ENCODE measurements around the gene SH3PXD2A. TPM values are rescaled to one million over a fixed set of nuclear protein-coding genes. Genes with fewer than 3 reads are reported as not detected.
A peak's percentile ranks its signal among the peaks of the same experiment; 100 is the strongest.

SH3PXD2A gene
- total RNA-seq, 4 donors from 2014 or later, result 128 to 154 (median 136) TPM

GRCh38 chr10:103839872-103840739 is 15.3 kb downstream of the SH3PXD2A start:
- Histone ChIP-seq H3K4me3 (no peak overlapping the region), H3K36me3 (no peaks in the 10 kb centered on the region), H3K27me3 (no peaks in the 10 kb centered on the region), H3K27ac (peak overlapping the region in 3 of 4 donors; percentile 43 to 76 (median 64)), H3K9me3 (no peaks in the 10 kb centered on the region), H3K4me1 (peaks cover 5 to 80% (median 52%) of the 10 kb centered on the region in 4 donors)
- TF ChIP-seq POLR2A (IDR thresholded peaks at IDR 0.05) (no peak), CTCF (IDR thresholded peaks at IDR 0.05) (no peak), EP300 (IDR thresholded peaks at IDR 0.05) (no peak)
- DNase-seq (ENCODE audit: low spot score in 2 of 2), result no peak
- 62 to 70% methylated on average over 18 of the region's 18 CpGs for WGBS, 2 donors

GRCh38 chr10:103839519-103839871 is 15.9 kb downstream of the SH3PXD2A start:
- 55 to 68% methylated on average over 7 to 9 of the region's 9 CpGs for WGBS, 2 donors
- Histone ChIP-seq H3K9me3 (no peaks in the 10 kb centered on the region), H3K36me3 (no peaks in the 10 kb centered on the region), H3K27me3 (no peaks in the 10 kb centered on the region), H3K4me3 (no peak overlapping the region), H3K27ac (peak overlapping the region in 3 of 4 donors; percentile 43 to 76 (median 64)), H3K4me1 (peaks cover 5 to 81% (median 55%) of the 10 kb centered on the region in 4 donors)
- no peak for DNase-seq (ENCODE audit: low spot score in 2 of 2)
- TF ChIP-seq CTCF (IDR thresholded peaks at IDR 0.05) (no peak), EP300 (IDR thresholded peaks at IDR 0.05) (no peak), POLR2A (IDR thresholded peaks at IDR 0.05) (no peak)

- Histone ChIP-seq H3K4me1 (peaks cover 5 to 81% (median 55%) of the 10 kb centered on the region in 4 donors), H3K27ac (peak overlapping the region in 3 of 4 donors; percentile 12 to 76 (median 64)), H3K36me3 (no peaks in the 10 kb centered on the region), H3K9me3 (no peaks in the 10 kb centered on the region), H3K4me3 (no peak overlapping the region), H3K27me3 (no peaks in the 10 kb centered on the region)
- DNase-seq (ENCODE audit: low spot score in 2 of 2), result no peak
- WGBS, 2 donors, result 55% methylated on average over 13 of the region's 13 CpGs
- no peak for TF ChIP-seq POLR2A (IDR thresholded peaks at IDR 0.05)
- no peak for TF ChIP-seq EP300 (IDR thresholded peaks at IDR 0.05)
- no peak for TF ChIP-seq CTCF (IDR thresholded peaks at IDR 0.05)
Measured at GRCh38 chr10:103838862-103839518, 16.4 kb downstream of the SH3PXD2A start.

GRCh38 chr10:103838070-103838395 is 17.3 kb downstream of the SH3PXD2A start:
- no peak for DNase-seq (ENCODE audit: low spot score in 2 of 2)
- Histone ChIP-seq H3K36me3 (no peaks in the 10 kb centered on the region), H3K9me3 (no peaks in the 10 kb centered on the region), H3K27ac (peak overlapping the region in 3 of 4 donors; percentile 12 to 80 (median 76)), H3K4me3 (no peak overlapping the region), H3K4me1 (peaks cover 5 to 78% (median 51%) of the 10 kb centered on the region in 4 donors), H3K27me3 (no peaks in the 10 kb centered on the region)
- TF ChIP-seq EP300 (IDR thresholded peaks at IDR 0.05) (no peak), CTCF (IDR thresholded peaks at IDR 0.05) (no peak), POLR2A (IDR thresholded peaks at IDR 0.05) (no peak)
- 82 to 87% methylated on average over 3 to 4 of the region's 4 CpGs for WGBS, 2 donors
